SK-N-SH (cell line): ENCODE results near the gene PTPN12. TPM values are rescaled to one million over a fixed set of nuclear protein-coding genes. Genes with fewer than 3 reads are reported as not detected.

Experiments
- CTCF ChIA-PET: fragments of 300-600, 350-600 bp; formaldehyde crosslinking; extraction: SDS; loops from one replicate; lab custom pipeline; 2021; lab: Yijun Ruan, JAX
- POLR2A ChIA-PET: fragments of 350-600 bp; sonication (Branson Sonifier 250); formaldehyde crosslinking; extraction: SDS; loops from one replicate; lab custom pipeline; 2020; ENCODE audit warnings: antibody characterized with exemption, inconsistent platforms; lab: Yijun Ruan, JAX
- DNase-seq: peaks from one replicate; pipeline ENCODE4 v3.0.0; 2012
- H2AFZ ChIP-seq: fragments of 200-600 bp; sonication (generic); 2 replicates; pipeline ENCODE4 v1.8.1; 2016; ENCODE audit warnings: antibody characterized with exemption, mild to moderate bottlenecking, low read depth
- H3F3A ChIP-seq: fragments of 200-600 bp; sonication (generic); replicated peaks from 2 replicates; pipeline ENCODE3; 2016; ENCODE audit warnings: antibody characterized with exemption, mild to moderate bottlenecking; ENCODE audit not compliant: insufficient read depth
- H3K27ac ChIP-seq, 2 experiments: fragments of 200-500 bp in 1 of 2; fragments of 200-600 bp in 1 of 2; sonication (Bioruptor generic) in 1 of 2; sonication (generic), shearing (Covaris generic) in 1 of 2; 2 replicates each; pipeline versions ENCODE4 v1.5.1 to v1.6.1; 2014 to 2016; ENCODE audit warnings: low read depth in 2 of 2, inconsistent platforms in 1 of 2, low read length in 1 of 2, mild to moderate bottlenecking in 1 of 2, mixed read lengths in 1 of 2
- H3K27me3 ChIP-seq: fragments of 200-600 bp; sonication (generic), shearing (Covaris generic); 2 replicates; pipeline ENCODE4 v1.6.1; 2016; ENCODE audit warnings: mixed run types; ENCODE audit not compliant: insufficient read depth
- H3K36me3 ChIP-seq, 2 experiments: fragments of 200-500 bp in 1 of 2; fragments of 200-600 bp in 1 of 2; sonication (Bioruptor generic) in 1 of 2; sonication (generic) in 1 of 2; replicated peaks in 1 of 2; 2 replicates each; pipeline versions ENCODE3 to v1.5.1; 2014 to 2016; ENCODE audit warnings: low read length in 1 of 2, mild to moderate bottlenecking in 1 of 2; ENCODE audit not compliant: insufficient read depth in 2 of 2, control insufficient read depth in 1 of 2
- H3K4me1 ChIP-seq, 2 experiments: fragments of 200-500 bp in 1 of 2; fragments of 200-600 bp in 1 of 2; sonication (Bioruptor generic) in 1 of 2; sonication (generic), shearing (Covaris generic) in 1 of 2; 2 replicates each; pipeline versions ENCODE4 v1.5.1 to v1.6.1; 2014 to 2016; ENCODE audit warnings: low read depth in 1 of 2, low read length in 1 of 2, mixed run types in 1 of 2; ENCODE audit not compliant: insufficient read depth in 2 of 2, control insufficient read depth in 1 of 2
- H3K4me2 ChIP-seq: fragments of 200-600 bp; sonication (generic), shearing (Covaris generic); 2 replicates; pipeline ENCODE4 v1.6.1; 2017; ENCODE audit warnings: mixed run types
- H3K4me3 ChIP-seq, 2 experiments: fragments of 200-500 bp in 1 of 2; fragments of 200-600 bp in 1 of 2; sonication (Bioruptor generic) in 1 of 2; sonication (generic), shearing (Covaris generic) in 1 of 2; 2 replicates each; pipeline versions ENCODE4 v1.5.1 to v1.8.1; 2014 to 2016; ENCODE audit warnings: low read depth in 2 of 2, inconsistent platforms in 1 of 2, low read length in 1 of 2, mild to moderate bottlenecking in 1 of 2, mixed read lengths in 1 of 2, moderate library complexity in 1 of 2
- H3K79me2 ChIP-seq: fragments of 200-600 bp; sonication (generic); 2 replicates; pipeline ENCODE4 v1.8.1; 2017; ENCODE audit warnings: mild to moderate bottlenecking; ENCODE audit not compliant: insufficient read depth
- H3K9ac ChIP-seq: fragments of 200-600 bp; sonication (generic); 2 replicates; pipeline ENCODE4 v1.6.1; 2017; ENCODE audit warnings: mixed run types
- H3K9me2 ChIP-seq: fragments of 200-600 bp; sonication (generic); 2 replicates; pipeline ENCODE4 v1.6.1; 2017; ENCODE audit warnings: mixed run types
- H3K9me3 ChIP-seq: fragments of 200-600 bp; sonication (generic); 2 replicates; pipeline ENCODE4 v1.6.1; 2017; ENCODE audit warnings: mixed run types, mild to moderate bottlenecking, moderate library complexity
- H4K20me1 ChIP-seq: fragments of 200-600 bp; sonication (generic); 2 replicates; pipeline ENCODE4 v1.6.1; 2017; ENCODE audit warnings: mild to moderate bottlenecking, mixed run types; ENCODE audit not compliant: insufficient read depth
- CHD2 ChIP-seq: fragments of 150-350 bp; IDR thresholded peaks from 2 replicates; pipeline ENCODE4 v1.6.1; 2018; ENCODE audit warnings: low read length; ENCODE audit not compliant: partially characterized antibody
- GATA2 ChIP-seq: sonication (generic); formaldehyde crosslinking; IDR thresholded peaks from 2 replicates; pipeline ENCODE4 v1.5.0; 2020; ENCODE audit warnings: mild to moderate bottlenecking, missing genetic modification reagents
- JUND ChIP-seq: IDR thresholded peaks from 2 replicates; pipeline ENCODE4 v1.4.0; 2012
- MEF2A ChIP-seq: IDR thresholded peaks from 2 replicates; pipeline ENCODE4 v1.4.0; 2012; ENCODE audit warnings: low read depth, borderline replicate concordance
- NFIC ChIP-seq: IDR thresholded peaks from 2 replicates; pipeline ENCODE4 v1.4.0; 2012; ENCODE audit warnings: borderline replicate concordance
- PBX3 ChIP-seq: IDR thresholded peaks from 2 replicates; pipeline ENCODE4; 2012
- RCOR1 ChIP-seq: fragments of 150-350 bp; IDR thresholded peaks from 2 replicates; pipeline ENCODE4 v1.6.1; 2017; ENCODE audit warnings: antibody characterized with exemption, low read length
- RXRA ChIP-seq: IDR thresholded peaks from 2 replicates; pipeline ENCODE4 v1.4.0; 2012; ENCODE audit warnings: low read depth, mild to moderate bottlenecking, borderline replicate concordance
- USF1 ChIP-seq: IDR thresholded peaks from 2 replicates; pipeline ENCODE4 v1.4.0; 2012; ENCODE audit warnings: low read depth, borderline replicate concordance
- YY1 ChIP-seq: IDR thresholded peaks from 2 replicates; pipeline ENCODE4 v1.4.0; 2012; ENCODE audit warnings: low read depth, mild to moderate bottlenecking
- ZBTB33 ChIP-seq: IDR thresholded peaks from 2 replicates; pipeline ENCODE4 v1.4.0; 2012; ENCODE audit warnings: low read depth, borderline replicate concordance
- WGBS: methylation state at CpG from one replicate; pipeline ENCODE4 v1.1.6; 2017; ENCODE audit warnings: low lambda C conversion rate; 5-methylcytosine and 5-hydroxymethylcytosine counted together
- polyA plus RNA-seq, 3 experiments: library from polyadenylated mRNA; depleted of rRNA; stranded (reverse); fragments of >200 nt; gene quantifications; 2 replicates each; pipeline ENCODE4 v1.2.3, GENCODE V29; 2012

Gene PTPN12
- polyA plus RNA-seq, 1 of the 3 experiments (the other 2 are of a cell fraction), result 23.3 TPM

- no peak overlapping the region for H2AFZ ChIP-seq
- TF ChIP-seq MEF2A, result no peak
- TF ChIP-seq PBX3, result no peak
- TF ChIP-seq RCOR1, result no peak
- TF ChIP-seq NFIC, result no peak
- no peaks in the 10 kb centered on the region for H3K27me3 ChIP-seq
- peaks cover 0 to 33% of the 10 kb centered on the region in 2 experiments for H3K36me3 ChIP-seq
- H4K20me1 ChIP-seq, result no peaks in the 10 kb centered on the region
- DNase-seq, result no peak
- ChIA-PET CTCF (interaction anchor here (4.7 to 15.2 kb wide), 2 partner anchors 11 to 94 kb away, joined by 45 to 392 read pairs; no protein-coding TSS in a partner anchor), POLR2A (no interaction called here)
- H3K4me2 ChIP-seq, result no peak overlapping the region
- H3F3A ChIP-seq, result peaks cover 11% of the 10 kb centered on the region
- no peak overlapping the region for H3K27ac ChIP-seq
- H3K9me3 ChIP-seq, result no peaks in the 10 kb centered on the region
- H3K4me1 ChIP-seq, result no peaks in the 10 kb centered on the region
- no peak overlapping the region for H3K4me3 ChIP-seq
- H3K79me2 ChIP-seq, result no peaks in the 10 kb centered on the region
- no peaks in the 10 kb centered on the region for H3K9me2 ChIP-seq
- WGBS, result 96% methylated on average over 5 of the region's 5 CpGs
- no peak overlapping the region for H3K9ac ChIP-seq
Observed at GRCh38 chr7:77661816-77662215, 124.7 kb downstream of the PTPN12 start.

GRCh38 chr7:77662869-77663268, 125.8 kb downstream of the PTPN12 start:
- POLR2A ChIA-PET, result no interaction called here
- peaks cover 0 to 28% of the 10 kb centered on the region in 2 experiments for H3K36me3 ChIP-seq
- H3F3A ChIP-seq, result peaks cover 5% of the 10 kb centered on the region
- no peak overlapping the region for H3K9ac ChIP-seq
- no peaks in the 10 kb centered on the region for H3K9me2 ChIP-seq
- H3K79me2 ChIP-seq, result no peaks in the 10 kb centered on the region
- no peaks in the 10 kb centered on the region for H3K27me3 ChIP-seq
- no peak overlapping the region for H3K4me3 ChIP-seq
- no peaks in the 10 kb centered on the region for H3K9me3 ChIP-seq
- 95% methylated on average over 2 of the region's 2 CpGs for WGBS
- H3K27ac ChIP-seq, result no peak overlapping the region
- H3K4me2 ChIP-seq, result no peak overlapping the region
- H4K20me1 ChIP-seq, result no peaks in the 10 kb centered on the region
- H2AFZ ChIP-seq, result no peak overlapping the region
- TF ChIP-seq GATA2 (CRISPR knock-in tag), result no peak
- TF ChIP-seq YY1, result no peak
- TF ChIP-seq RXRA, result no peak
- no peak for TF ChIP-seq CHD2
- TF ChIP-seq ZBTB33, result no peak
- TF ChIP-seq USF1, result no peak
- TF ChIP-seq JUND, result no peak
- TF ChIP-seq, all 33 proteins: peak for 0
- CTCF ChIA-PET, result interaction anchor here (1.6 to 5.8 kb wide), 2 partner anchors 11 to 16 kb away, joined by 4 to 32 read pairs; no protein-coding TSS in a partner anchor
- H3K4me1 ChIP-seq, result no peaks in the 10 kb centered on the region
- DNase-seq, result no peak
